ENCODE data around the gene KNL1.
A peak's percentile ranks its signal among the peaks of the same experiment; 100 is the strongest.
"Not testable (repeated sequence)": the region's sequence is repeated elsewhere in the genome, so short reads cannot be mapped to it uniquely, and the experiment has no call there.

KNL1 gene

DNA sequence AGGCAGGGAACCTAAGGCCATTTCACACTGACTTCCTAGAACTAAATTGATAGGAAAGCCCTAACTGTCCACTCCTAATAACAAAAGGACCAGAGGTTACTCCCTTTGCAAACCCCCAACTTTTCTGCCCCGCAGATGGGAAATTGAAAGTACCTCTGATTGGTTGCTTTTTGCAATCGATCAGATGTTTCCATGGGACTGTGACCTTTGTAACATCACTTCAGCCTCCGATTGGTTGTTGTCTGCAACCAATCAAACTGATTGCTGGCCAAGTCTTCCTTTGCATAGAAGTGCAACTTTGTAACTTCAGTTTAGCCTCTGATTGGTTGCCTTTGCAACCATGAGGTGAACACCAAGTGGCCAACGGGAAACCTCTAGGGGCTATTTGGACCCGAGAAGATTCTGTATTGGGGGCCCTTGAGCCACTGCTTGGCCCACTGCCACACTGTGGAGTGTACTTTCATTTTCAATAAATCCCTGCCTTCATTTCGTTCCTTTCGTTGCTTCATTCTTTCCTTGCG lies 11.3 kb upstream of the KNL1 start:
- no peak for FAIRE-seq

DNA sequence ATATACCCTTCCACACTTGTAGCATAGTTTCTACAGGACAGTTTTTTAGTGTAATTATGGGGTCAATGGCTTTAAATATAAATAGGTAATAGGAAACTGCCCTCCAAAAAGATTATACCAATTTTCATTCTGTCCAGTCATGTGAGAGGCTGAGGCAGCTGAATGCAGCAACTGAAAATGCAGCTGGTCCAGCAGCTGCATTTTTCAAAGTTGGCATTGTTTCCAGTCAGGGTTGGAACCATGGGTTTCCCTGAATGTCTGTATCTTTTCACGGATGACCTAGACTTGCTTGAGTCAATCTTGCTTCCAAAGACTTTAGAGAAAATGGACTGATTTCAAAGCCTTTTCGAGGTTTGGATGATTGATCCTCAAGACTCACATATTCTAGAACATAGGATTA lies 9.9 kb upstream of the KNL1 start:
- FAIRE-seq: no peak

DNA sequence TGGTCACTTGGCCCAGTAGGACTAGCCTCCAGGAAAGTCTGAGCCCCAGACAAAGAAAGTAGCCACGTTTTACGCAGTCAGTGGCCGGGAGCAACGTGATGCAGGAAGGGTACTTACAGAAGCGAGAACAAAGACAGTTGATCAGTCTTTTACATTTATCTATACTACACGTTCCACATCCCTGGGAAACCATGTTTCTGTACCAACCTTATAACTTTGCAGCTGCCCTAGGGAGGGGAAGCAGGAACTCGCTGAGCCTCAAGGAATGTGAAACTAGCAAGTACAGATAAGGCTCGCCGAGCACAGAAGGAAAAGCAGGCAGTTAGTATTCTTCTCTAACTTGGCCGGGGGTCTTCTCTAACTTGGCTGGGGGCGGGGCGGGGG lies 3.4 kb upstream of the KNL1 start:
- FAIRE-seq: no peak

DNA sequence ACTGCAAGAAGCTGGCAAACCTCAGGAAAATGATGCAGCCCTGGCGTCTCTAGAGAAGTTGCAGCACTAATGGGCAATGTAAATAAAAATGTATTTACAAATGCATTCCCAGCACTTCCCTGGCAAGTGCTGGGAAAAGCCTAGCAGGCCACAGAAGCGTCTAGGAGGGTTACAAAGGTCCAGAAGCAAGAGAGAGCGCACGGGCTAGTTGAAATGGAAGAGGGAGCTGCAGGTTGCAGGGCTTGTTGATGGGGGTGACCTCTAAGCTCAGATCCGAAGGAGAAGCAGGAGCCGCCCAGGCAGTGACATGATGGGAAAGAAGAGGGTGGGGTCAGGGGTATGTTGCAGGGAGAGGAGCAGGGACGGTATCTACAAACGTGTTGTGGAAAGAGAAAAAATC lies 2.7 kb upstream of the KNL1 start:
- FAIRE-seq: no peak

DNA sequence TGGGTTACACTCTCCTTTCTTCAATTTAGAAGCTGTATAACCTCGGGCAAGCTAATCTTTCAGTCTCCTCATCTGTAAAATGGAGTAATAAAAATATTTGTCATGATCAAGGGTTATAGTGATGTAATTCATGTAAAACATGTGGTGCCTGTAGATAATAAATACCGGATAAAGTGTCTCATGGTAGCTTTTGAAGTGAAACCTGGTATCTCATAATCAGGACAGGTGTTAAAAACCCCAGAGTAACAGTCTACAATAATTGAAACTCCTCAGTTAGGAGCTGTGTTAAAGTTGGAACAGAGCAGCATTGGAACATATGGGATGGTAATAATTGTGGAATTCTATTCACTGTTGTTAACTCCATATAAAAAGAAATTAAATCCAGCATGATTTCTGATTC lies 884 bp upstream of the KNL1 start:
- no peak for FAIRE-seq

DNA sequence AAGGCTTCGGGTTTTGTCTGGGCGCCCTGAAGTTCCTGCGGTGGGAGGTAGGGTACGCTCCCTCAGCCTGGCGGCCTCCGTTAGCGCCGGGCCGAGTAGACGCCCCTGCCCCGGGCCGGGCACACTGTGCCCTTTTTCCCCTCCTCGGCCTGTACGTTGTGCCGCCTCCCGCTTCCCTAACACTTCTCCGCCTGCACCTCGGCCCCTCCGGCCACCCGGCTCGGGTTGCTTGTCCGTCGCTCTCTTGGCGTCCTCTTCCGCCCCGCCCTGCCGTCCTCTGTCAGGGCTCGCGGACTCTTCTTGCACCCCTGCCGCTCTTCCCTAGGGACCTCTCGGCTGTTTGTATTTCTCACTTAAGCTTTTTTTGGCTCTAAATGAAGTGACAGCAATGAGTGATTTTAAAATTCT lies 384 bp downstream of the KNL1 start:
- FAIRE-seq: no peak

DNA sequence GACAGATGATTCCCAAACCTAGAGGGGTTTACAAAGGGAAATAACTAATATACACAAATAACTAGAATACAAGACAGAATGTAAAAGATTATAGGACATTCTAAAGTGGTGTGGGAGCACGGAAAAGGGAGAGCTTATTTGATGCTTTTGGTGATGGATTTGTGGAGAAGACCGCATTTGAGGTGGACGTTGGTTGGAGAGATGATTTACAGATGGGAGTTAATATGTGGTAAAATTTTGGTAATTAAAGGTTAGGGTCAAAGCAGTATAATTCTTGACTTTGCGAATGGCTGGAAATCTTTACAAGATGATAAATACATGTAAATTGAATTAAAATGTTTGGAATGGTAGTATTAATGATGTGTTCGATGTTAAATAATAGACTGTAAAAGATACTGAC lies 1.2 kb downstream of the KNL1 start:
- FAIRE-seq: no peak

DNA sequence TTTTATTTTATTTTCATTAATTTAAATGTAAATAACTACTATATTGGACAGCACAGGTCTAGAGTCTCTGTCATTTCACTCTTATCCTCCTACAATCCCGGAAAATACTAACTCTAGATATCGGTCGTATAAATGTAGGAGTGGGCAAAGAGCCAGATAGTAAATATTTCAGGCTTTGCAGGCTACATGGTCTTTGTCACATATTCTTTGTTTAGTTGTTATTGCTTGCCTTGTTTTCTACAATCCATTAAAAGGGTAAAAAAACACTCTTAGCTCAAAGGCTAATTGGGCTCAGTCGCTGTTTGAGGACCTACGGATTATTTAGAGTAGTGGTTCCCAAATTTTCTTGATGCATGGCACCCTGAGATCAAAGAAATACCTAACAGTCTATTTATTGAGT lies 1.7 kb downstream of the KNL1 start:
- FAIRE-seq: no peak

DNA sequence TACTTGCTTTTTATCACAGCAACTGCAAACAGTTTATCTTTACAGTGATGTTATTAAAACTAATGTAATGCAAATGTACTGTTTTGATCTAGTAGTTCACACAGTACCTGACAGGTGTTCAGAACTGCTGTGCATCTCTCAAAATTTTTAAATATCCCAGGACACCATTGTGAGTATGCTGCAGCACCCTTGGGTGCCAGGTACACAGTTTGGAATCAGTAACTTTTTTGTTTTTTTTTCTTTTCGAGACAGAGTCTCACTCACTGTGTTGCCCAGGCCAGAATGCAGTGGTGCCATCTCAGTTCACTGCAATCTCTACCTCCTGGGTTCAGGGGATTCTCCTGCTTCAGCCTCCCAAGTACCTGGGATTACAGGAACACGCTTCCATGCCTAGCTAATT lies 3.0 kb downstream of the KNL1 start:
- FAIRE-seq: no peak

DNA sequence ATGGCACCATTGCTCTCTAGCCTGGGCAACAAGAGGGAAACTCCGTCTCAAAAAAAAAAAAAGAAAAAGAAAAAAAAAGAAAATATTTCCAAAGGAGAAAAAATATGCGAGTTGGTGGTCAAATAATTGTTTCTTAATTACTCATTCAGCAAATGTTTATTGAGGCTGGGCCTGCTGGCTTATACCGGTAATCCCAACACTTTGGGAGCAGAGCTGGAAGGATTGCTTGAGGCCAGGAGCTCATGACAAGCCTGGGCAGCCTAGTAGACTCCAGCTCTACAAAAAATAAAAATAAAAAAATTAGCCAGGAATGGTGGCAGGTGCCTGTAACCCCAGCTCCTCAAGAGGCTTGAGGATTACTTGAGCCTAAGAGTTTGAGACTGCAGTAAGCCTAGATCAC lies 4.1 kb downstream of the KNL1 start:
- no peak for FAIRE-seq

DNA sequence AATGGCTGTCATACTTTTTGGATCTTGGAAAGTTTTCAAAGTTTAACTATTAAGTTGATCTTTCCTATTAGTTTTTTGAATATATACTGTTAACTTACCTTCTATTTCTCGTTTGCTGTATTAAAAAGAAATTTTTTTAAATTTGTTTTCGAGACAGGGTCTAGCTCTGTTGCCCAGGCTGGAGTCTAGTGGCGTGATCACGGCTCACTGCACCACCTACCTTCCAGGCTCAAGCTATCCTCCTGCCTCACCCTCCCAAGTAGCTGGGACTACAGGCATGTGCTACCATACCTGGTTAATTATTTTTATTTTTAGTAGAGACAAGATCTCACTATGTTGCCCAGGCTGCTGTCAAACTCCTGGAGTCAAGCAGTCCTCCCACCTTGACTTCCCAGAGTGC lies 4.6 kb downstream of the KNL1 start:
- FAIRE-seq: no peak

DNA sequence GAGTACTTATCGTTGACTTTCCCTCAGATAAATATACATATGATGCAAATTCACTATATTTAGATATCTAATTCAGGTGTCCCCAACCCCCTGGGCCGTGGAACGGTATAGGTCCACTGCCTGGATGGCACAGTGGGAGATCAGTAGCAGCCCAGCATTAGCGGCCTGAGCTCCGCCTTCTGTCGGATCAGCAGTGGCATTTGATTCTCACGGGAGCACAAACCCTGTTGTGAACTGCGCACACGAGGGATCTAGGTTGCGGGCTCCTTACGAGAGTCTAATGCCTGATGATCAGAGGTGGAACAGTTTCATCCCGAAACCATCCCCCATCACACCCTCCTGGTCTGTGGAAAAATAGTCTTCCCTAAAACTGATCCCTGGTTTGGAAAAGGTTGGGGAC lies 6.9 kb downstream of the KNL1 start:
- FAIRE-seq: no peak

DNA sequence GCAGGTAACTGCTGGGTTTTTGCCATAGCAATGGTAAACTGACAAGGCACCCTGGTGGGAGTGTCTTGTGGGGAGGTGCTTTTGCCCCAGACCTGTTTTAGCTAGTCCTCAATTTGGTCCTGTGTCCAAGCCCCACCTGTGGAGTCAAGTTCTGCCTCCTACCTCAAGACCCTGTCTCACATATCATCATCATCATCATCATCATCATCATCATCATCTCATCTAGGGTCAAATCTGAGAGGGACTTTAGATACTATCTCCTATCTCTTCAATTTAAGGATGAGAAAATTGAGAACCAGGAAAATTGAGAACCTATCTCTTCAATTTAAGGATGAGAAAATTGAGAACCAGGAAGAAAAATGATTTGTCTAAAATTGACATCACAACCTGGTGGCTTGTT lies 9.9 kb downstream of the KNL1 start:
- FAIRE-seq: no peak

DNA sequence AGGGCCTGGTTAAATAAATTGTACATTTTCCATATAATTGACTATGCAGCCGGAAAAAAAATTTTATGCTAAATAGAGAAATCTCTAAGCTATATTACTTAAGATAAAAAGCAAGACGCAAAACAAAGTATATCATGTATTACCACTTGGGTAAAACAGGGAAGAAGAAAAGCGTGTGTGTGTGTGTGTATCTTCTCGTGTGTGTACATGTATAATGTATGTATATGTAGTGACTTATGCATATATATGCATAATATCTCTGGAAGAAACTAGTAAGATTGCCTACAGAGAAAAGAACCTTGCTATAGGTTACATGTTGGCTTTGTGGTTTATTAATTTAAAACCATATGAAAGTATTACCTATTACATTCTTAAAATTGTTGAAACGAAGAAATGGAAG lies 19.0 kb downstream of the KNL1 start:
- FAIRE-seq: no peak

DNA sequence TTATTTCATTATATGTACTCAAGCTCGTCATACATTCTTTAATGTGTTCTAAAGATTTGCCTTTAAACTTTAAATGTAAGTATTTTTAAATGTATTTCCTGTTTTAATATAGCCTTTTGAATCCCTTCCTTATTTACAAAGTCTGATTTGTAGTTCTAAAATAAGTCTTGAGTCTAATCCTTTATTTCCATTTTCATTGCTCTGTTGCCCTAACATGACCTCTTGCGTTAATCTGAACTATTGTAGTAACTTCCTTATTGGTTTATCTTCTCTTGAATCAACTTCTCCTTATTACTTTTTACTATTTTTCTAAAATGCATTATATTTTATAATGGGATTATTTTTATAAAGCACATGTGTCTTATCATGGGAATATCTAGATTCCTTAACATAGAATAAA lies 24.0 kb downstream of the KNL1 start:
- peak; percentile 69 for FAIRE-seq

DNA sequence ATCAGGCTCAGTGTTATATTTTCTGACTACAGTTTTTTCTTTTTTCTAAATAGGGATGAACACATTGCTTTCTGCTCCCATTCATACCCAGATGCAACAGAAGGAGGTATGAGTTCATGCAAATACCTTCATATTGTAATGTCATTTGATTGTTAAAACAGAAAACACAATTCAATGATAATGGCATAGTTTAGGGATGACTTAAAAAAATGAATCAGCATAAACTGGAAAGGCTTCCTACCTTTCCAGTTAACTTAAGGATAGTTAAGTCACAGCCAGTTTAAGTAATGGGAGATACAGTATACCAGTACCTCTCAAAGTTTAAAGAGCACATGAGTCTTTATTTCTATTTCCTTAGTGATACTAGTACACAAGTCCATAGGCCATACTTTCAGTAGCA lies 24.9 kb downstream of the KNL1 start:
- FAIRE-seq: no peak

DNA sequence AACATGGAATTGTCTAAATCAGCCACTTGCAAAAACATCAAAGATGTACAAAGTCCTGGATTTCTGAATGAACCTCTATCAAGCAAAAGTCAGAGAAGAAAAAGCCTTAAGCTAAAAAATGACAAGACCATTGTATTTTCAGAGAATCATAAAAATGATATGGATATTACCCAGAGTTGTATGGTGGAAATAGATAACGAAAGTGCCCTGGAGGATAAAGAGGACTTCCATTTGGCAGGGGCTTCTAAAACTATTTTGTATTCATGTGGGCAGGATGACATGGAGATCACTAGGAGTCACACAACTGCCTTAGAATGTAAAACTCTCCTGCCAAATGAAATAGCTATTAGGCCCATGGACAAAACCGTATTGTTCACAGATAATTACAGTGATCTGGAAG lies 29.3 kb downstream of the KNL1 start:
- no peak for FAIRE-seq

DNA sequence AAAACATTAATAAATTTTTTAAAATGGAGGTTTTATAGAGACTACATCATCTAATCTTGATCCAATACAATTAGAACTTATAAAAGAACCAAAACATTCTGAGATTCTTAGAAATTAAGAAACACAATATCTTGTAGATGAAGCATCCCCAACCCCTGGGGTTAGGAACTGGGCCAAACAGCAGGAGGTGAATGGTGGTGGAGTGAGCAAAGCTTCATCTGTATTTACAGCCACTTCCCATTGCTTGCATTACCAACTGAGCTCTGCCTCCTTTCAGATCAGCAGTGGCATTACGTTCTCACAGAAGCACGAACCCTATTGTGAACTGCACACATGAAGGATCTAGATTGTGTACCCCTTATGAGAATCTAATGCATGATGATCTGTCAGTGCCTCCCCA lies 36.3 kb downstream of the KNL1 start:
- no peak for FAIRE-seq

DNA sequence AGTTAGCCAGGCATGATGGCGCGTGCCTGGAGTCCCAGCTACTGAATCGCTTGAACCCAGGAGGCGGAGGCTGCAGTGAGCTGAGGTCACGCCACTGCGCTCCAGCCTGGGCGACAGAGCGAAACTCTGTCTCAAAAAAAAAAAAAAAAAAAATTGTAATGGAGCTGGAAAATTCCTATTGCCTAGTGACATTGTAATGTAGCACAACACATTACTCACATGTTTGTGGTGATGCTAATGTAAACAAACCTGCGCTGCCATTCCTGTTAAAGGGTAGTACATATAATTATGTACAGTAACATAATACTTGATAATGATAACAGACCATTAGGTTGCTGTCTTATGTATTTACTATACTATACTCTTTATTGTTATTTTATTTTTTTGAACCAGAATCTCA lies 39.1 kb downstream of the KNL1 start:
- FAIRE-seq: no peak

DNA sequence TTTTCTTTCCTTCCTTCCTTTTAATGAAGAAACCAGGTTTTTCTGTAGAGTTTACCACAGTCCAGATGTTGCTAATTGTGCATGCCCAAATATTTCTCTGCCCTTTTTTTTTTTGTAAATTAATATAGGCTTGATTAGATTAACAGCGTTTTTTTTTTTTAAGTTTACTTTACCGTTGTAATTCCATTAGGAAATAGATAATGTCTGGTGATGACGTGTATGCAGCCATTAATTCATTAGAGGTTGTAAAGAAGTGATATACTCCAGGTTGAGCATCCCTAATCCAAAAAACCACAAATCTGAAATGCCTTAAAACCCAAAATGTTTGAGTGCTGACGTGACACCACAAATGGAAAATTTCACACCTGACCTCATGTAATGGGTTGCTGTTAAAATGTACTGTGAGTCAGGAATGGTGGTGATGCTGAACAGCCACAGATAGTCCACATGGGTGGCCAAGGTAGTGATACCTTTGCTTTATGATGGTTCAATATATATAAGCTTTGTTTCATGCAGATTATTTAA lies 43.2 kb downstream of the KNL1 start:
- no peak for FAIRE-seq

DNA sequence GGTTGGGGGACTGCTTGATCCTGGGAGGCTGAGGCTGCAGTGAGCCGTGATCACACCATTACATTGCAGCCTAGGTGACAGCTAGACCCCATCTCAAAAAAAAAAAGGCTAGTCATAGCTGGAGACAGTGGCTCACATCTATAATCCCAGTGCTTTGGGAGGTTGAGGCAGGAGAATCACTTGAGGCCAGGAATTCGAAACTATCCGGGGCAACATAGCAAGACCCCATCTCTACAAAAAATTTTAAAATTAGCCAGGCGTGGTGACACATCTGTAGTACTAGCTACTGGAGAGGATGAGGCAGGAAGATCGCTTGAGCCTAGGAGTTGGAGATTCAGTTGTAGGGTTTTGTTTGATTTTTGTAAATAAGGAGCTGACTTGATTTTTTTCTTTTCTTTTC lies 45.6 kb downstream of the KNL1 start:
- no peak for FAIRE-seq

DNA sequence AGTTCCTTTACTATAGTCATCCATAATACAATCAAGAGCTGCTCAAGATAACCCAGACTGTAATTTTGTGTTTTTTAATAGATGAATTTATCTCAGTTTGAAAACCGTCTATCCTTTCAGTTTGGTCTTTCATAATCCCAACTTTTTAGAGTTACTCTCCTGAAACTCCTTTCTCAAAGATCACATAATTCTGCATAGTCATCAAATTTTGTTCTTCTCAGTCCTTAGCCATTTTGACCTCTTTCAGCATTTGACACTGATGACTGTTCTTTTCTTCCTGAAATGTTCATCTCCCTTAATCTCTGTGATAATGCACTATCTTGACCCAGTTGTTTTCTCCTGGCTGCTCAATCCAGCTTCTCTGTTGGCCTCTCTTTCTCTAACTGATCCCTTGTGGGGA lies 53.5 kb downstream of the KNL1 start:
- no peak for FAIRE-seq

DNA sequence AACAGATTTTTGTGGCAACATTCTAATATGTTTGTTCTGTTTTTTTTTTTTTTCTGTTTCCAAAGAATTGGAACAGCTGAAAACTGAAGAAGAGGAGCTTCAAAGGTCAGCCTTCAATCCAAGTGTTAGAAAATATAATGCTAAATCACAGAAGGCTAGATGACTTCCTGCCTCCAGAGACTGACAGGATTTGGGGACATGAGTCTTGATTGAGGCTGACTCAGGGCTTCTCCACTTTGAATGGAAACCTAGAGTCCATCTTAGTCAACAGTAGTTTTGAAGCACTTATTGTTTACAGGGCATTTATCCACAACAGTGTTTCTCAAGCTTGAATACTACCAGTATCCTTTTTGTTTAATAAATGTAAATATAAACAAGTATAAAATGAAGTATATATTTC lies 56.4 kb downstream of the KNL1 start:
- FAIRE-seq: no peak

DNA sequence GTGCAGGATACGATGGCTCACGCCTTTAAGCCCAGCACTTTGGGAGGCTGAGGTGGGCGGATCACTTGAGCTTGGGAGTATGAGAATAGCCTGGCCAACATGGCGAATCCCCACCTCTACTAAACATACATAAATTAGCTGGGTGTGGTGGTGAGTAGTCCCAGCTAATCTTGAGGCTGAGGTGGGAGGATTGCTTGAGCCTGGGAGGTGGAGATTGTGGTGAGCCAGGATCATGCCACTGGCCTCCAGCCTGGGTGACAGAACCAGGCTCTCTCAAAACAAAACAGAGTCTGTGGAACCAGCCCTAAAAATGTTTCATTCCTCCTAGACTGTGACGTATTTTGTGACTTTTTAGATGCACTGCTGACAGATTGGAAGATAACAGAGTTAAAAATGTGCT lies 66.6 kb downstream of the KNL1 start:
- FAIRE-seq: no peak

DNA sequence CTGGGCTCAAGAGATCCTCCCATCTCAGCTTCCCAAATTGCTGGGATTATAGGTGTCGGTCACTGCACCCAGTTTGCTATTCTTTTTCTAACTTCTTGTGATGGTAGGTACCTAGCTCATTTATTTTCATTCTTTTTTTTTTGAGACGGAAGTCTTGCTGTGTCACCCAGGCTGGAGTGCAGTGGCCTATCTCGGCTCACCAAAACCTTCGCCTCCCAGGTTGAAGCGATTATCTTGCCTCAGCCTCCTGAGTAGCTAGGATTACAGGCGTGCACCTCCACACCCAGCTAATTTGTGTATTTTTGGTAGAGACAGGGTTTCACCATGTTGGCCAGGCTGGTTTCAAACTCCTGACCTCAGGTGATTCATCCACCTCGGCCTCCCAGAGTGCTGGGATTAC lies 70.9 kb downstream of the KNL1 start:
- no peak for FAIRE-seq

DNA sequence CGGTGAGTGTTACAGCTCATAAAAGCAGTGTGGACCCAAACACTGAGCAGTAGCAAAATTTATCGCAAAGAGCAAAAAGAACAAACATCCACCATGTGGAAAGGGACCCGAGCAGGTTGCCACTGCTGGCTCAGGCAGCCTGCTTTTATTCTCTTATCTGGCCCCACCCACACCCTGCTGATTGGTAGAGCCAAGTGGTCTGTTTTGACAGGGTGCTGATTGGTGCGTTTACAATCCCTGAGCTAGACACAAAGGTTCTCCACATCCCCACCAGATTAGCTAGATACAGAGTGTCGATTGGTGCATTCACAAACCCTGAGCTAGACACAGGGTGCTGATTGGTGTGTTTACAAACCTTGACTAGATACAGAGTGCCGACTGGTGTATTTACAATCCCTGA lies 82.2 kb downstream of the KNL1 start:
- not testable (repeated sequence) for FAIRE-seq

Measured in G401.6 (cell line).